Midbrain (tissue), 1 donor: ENCODE measurements around the gene STIM1.
"Not testable (repeated sequence)": the region's sequence is repeated elsewhere in the genome, so short reads cannot be mapped to it uniquely, and the experiment has no call there.

ENCODE experiments used
- DNase-seq: peaks from one replicate; lab custom pipeline; 2025; lab: John Stamatoyannopoulos, UW

The STIM1 gene

GRCh38 chr11:4026389-4026788 is 170.9 kb downstream of the STIM1 start:
- DNase-seq = no peak

- DNase-seq = no peak
Measured at GRCh38 chr11:4027746-4028145, 172.3 kb downstream of the STIM1 start.

- no peak for DNase-seq
Measured at GRCh38 chr11:4030197-4030596, 174.7 kb downstream of the STIM1 start.

DNA sequence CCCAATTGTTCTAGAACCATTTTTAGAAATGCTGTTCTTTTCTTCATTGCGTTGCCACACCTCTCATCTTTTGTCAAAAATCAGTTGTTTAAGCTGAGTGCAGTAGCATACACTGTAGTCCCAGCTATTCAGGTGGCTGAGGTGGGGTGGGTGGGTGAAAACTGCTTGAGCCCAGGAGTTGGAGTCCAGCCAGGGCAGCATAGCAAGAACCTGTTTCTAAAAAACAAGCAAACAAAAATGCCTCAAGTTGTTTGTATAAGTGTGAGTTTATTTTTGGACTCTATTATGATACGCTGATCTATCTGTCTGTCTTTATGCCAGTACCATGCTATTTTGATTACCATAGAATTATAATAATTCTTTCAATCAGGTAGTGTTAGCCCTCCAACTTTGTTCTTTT is 176.6 kb downstream of the STIM1 start:
- no peak for DNase-seq

DNA sequence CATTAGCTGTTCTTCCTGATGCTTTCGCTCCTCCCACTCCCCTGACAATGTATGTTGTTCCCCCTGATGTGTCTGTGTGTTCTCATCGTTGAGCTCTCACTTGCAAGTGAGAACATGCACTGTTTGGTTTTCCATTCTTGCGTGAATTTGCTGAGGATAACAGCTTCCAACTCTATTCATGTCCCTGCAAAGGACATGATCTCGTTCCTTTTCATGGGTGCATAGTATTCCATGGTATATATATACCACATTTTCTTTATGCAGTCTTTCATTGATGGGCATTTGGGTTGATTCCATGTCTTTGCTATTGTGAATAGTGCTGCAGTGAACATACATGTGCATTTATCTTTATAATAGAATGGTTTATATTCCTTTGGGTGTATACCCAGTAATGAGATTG is 180.5 kb downstream of the STIM1 start:
- no peak for DNase-seq

DNA sequence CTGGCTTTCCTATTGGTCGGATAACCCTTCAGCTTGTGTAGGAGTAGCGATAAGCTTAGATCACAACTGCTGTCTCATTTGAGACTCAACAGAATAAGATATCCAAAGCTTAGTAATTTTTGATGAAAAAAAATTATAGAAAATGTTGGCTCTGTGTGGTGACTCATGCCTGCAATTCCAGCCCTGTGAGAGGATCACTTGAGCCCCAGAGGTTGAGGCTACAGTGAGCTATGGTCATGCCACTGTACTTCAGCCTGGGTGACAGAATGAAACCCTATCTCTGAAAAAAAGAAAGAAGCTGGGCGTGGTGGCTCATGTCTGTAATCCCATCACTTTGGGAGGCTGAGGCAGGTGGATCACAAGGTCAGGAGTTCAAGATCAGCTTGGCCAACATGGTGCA is 183.5 kb downstream of the STIM1 start:
- DNase-seq = no peak

DNA sequence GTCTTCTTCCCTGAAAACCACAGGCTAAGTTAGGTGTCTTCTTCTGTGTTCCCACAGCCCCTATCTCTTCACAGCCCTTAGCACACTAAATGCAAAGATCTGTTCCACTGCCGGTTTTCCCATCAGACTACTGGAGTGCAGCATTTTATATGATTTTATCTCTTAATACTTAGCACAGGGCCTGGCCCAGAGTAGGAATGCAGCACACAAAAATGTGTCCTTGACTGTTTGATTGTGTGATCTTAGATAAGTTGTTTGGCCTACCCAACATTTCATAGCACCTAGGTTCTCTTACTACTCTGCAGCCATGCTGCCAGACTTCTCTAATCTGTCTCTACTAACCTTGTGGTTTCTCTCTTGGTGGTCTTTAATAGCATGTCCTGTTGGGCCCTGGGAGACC is 185.0 kb downstream of the STIM1 start:
- no peak for DNase-seq

GRCh38 chr11:4041731-4042391 is 186.4 kb downstream of the STIM1 start:
- no peak for DNase-seq

GRCh38 chr11:4044976-4045646 is 189.6 kb downstream of the STIM1 start:
- DNase-seq = peak; percentile 78

DNA sequence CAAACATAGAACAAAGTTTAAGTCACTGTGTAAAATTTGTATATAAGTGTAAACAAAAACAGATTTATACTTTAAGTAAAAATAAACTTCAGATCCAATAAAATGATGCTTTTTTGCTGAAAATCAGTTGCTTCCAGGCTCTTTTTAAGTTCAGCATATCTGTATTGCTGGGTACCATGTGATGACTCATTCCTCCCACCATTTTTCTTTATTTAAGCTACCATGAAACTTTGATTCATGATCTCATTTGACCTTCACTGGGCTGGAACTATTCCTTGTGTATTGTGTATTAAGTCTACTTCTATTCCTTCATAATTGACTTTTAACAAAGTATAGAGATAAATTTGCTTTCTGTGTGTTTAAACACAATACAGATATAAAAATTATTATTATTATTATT is 192.9 kb downstream of the STIM1 start:
- no peak for DNase-seq

DNA sequence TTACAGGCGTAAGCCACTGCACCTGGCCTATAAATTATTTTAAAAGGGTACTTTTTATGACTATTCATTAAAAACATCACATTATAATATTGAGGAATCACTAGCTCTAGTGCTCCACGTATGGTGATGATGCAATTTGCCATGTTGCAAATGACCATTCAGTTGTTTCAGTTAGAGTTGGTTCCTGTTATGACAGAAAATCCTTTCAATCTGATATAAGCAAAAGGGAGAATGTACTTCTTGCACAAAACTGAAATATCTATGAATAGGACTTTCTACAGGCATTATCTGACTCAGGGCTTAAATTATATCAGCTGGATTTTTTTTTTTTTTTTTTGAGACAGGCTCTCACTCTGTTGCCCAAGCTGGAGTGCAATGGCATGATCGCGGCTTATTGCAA is 193.5 kb downstream of the STIM1 start:
- DNase-seq = no peak

GRCh38 chr11:4050138-4050537 is 194.7 kb downstream of the STIM1 start:
- DNase-seq = no peak

DNA sequence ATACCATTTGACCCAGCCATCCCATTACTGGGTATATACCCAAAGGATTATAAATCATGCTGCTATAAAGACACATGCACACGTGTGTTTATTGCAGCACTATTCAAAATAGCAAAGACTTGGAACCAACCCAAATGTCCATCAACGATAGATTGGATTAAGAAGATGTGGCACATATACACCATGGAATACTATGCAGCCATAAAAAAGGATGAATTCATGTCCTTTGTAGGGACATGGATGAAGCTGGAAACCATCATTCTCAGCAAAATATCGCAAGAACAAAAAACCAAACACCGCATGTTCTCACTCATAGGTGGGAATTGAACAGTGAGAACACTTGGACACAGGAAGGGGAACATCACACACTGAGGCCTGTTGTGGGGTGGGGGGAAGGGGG is 197.7 kb downstream of the STIM1 start:
- not testable (repeated sequence) for DNase-seq

GRCh38 chr11:4054643-4055042 is 199.2 kb downstream of the STIM1 start:
- no peak for DNase-seq

GRCh38 chr11:4059424-4059823 is 204.0 kb downstream of the STIM1 start:
- no peak for DNase-seq

DNA sequence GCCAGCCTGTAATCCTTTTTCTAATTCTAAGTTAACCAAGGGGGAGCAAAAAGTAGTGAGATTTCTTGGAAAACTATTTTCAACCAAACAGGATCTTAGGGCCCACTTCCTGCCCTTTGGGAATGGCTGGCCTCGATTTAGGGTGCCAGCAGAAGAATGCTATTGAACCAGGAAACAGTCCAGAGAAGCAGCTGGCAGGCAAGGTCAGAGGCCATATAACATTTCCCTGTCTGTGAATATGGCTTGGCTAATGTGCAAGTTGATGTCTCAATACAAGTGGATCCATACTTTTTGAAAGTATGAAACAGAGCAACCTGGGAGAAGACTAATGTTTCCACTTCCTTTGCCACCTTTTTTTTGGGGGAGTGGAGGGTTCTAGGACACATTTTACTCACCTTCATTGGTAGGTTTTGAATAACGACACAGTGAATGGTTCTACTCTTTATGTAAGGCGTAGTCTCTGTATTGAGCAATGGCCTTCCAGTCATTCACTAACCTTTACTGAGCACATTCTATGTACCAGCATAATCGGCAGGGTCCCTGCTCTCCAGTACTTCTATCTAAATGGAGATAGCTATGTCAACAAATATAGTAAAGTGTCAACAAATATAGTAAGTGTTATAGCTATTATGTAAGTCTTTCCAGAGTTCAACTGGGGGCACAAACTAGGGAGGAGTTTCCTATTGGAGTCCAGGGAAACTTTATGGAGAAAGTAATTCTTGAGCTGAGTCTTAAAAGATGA is 204.9 kb downstream of the STIM1 start:
- DNase-seq = no peak

- DNase-seq = no peak
Measured at GRCh38 chr11:4061700-4062099, 206.2 kb downstream of the STIM1 start.

GRCh38 chr11:4063348-4063747 is 207.9 kb downstream of the STIM1 start:
- DNase-seq = no peak

DNA sequence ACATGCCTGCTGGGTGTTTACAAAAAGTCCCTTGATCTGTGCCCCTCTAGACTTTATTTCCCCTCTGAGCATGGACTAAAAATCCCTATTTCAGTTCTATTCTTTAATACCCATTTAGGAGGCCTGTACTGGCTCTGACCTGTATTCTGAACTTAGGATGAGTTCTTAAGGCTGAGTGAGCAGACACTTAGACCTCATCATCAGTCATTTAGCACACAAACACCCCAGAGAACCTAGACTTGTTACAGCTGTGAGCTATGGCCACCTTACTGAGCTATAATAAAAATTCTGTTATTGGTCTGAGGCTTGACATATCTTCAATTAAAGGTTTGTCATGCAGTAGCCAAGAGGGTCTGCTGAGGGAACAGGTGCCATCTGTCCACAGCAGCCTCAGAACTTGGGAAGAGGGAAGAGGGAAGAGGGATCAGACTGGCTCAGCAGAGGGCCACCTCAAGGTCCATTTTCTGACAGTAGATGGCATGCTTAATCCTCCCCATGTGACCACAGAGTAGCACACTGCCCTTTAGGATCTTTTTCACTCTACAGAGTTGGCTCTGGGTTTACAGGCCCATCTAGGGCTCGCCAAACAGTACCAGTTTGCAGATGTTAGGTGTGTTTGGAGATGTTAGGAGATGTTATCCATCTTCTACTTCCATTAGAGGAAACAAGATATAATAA is 209.0 kb downstream of the STIM1 start:
- DNase-seq = no peak

GRCh38 chr11:4065086-4065485 is 209.6 kb downstream of the STIM1 start:
- DNase-seq = no peak

DNA sequence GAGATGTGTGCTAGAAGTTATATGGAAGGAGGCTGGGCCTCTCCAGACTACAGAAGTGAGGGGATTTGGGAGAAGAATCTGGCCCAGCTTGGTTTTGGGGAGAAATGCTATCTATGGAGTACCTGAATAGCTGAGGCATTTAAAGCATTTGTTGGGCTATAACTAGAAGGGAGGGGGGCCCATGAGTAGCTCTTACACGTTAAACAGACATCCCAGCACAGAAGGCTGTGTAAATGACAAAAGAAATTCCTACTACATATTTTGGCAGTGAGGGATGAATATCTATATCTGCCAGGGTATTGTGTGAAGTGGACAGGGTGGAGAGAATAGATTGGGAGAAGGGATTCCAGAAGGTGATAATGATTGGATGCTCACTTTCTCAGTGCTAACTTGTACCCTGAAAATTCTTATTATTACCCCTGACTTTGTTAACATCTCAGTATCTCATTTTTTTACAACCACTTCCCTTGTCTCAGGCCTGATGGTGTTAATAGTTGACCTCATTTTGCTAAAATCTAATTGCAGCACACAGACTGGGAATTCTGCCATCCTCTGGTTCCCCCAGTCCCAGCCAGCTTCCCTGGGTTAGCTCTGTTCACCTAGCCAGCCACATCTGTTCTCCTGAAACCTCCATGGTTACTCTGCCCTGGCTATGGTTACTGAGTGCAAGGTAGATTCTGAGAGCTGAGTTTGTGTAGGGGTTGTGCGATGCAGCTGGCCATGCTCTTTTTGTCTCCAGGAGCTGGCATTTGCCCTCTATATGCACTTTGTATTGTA is 210.3 kb downstream of the STIM1 start:
- DNase-seq = no peak

DNA sequence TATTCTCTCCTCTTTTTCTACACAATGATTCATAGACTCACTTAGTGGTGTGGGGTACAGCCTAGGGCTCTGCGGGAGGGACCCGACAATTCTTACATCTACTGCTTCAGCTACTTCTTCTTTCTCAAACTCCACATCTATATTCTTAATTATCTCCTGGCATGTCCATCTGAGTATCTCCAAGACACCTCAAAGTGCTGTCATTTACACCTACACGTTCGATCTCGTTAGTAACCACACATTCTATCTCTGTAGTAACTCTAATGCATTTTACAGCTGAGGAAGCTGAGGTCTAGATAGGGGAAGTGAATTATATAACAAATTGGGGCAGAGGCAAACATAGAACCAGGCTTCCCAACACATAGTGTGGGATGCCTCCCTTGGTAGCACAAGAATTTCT is 211.4 kb downstream of the STIM1 start:
- DNase-seq = no peak
